IMR-90 (cell line): Measurements from ENCODE around the gene KDM2B.

ENCODE experiments used
- BHLHE40 ChIP-seq: fragments of 150-350 bp; IDR thresholded peaks from 2 replicates; pipeline ENCODE4 v1.6.1; 2016; ENCODE audit warnings: mild to moderate bottlenecking, low read depth, low read length
- MAZ ChIP-seq: IDR thresholded peaks from 2 replicates; pipeline ENCODE4 v1.6.1; 2012; ENCODE audit warnings: low read depth, mild to moderate bottlenecking, low read length, improper control_type of control experiment, moderate library complexity, borderline replicate concordance
- MXI1 ChIP-seq: IDR thresholded peaks from 2 replicates; pipeline ENCODE4 v1.6.1; 2012; ENCODE audit warnings: low read depth, mild to moderate bottlenecking, low read length, moderate library complexity, borderline replicate concordance
- NFE2L2 ChIP-seq: fragments of 150-350 bp; IDR thresholded peaks from 2 replicates; pipeline ENCODE4 v1.6.1; 2016; ENCODE audit warnings: low read depth, mild to moderate bottlenecking, low read length
- POLR2A ChIP-seq: IDR thresholded peaks from 2 replicates; pipeline ENCODE4 v1.6.1; 2012; ENCODE audit warnings: mild to moderate bottlenecking, low read depth, low read length
- RFX5 ChIP-seq: IDR thresholded peaks from 2 replicates; pipeline ENCODE4 v1.8.0; 2012; ENCODE audit warnings: low read depth, mild to moderate bottlenecking, low read length, moderate library complexity
- SMC3 ChIP-seq: fragments of 150-350 bp; IDR thresholded peaks from 2 replicates; pipeline ENCODE4 v1.6.1; 2016; ENCODE audit warnings: low read depth, mild to moderate bottlenecking, antibody characterized with exemption, low read length, moderate library complexity
- TF ChIP-seq, protein P1 (sequence below): conservative IDR thresholded peaks from 2 replicates; pipeline ENCODE4 v1.5.1; 2012; ENCODE audit warnings: mild to moderate bottlenecking, low read depth, low read length, improper control_type of control experiment

DNA sequence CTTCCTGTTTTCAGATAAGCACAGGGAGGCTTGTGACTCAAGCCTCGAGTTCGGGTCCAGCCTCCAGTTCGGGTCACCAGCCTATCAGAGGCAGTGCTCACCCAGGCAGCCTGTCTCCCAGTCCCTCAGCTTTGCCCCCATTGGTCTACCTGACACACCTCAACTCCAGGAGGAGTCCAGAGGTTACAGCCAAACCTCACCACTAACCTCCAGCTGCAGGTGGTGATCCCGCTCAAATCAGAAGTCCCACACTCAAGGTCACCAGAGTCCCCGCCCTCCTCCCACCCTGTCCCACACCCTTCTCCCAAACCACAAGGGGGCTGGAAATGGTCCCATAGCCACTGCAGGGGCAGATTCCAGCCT lies 42.1 kb downstream of the KDM2B start:
- TF ChIP-seq POLR2A: no peak
- TF ChIP-seq, protein P1, sequence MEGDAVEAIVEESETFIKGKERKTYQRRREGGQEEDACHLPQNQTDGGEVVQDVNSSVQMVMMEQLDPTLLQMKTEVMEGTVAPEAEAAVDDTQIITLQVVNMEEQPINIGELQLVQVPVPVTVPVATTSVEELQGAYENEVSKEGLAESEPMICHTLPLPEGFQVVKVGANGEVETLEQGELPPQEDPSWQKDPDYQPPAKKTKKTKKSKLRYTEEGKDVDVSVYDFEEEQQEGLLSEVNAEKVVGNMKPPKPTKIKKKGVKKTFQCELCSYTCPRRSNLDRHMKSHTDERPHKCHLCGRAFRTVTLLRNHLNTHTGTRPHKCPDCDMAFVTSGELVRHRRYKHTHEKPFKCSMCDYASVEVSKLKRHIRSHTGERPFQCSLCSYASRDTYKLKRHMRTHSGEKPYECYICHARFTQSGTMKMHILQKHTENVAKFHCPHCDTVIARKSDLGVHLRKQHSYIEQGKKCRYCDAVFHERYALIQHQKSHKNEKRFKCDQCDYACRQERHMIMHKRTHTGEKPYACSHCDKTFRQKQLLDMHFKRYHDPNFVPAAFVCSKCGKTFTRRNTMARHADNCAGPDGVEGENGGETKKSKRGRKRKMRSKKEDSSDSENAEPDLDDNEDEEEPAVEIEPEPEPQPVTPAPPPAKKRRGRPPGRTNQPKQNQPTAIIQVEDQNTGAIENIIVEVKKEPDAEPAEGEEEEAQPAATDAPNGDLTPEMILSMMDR: no peak
- no peak for TF ChIP-seq SMC3
- no peak for TF ChIP-seq MAZ
- TF ChIP-seq RFX5: no peak
- TF ChIP-seq NFE2L2: no peak
- no peak for TF ChIP-seq MXI1
- no peak for TF ChIP-seq BHLHE40
